Hematopoietic multipotent progenitor cell treated with erythropoietin and hydrocortisone succinate and interleukin-3 and kit ligand, for 15 days (in vitro differentiated cells): ENCODE data around the gene MAX.

Source experiments
- DNase-seq: peaks from one replicate; pipeline ENCODE4 v3.0.0-alpha.2; 2015; ENCODE audit warnings: low spot score

MAX gene, protein sequence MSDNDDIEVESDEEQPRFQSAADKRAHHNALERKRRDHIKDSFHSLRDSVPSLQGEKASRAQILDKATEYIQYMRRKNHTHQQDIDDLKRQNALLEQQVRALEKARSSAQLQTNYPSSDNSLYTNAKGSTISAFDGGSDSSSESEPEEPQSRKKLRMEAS

DNA sequence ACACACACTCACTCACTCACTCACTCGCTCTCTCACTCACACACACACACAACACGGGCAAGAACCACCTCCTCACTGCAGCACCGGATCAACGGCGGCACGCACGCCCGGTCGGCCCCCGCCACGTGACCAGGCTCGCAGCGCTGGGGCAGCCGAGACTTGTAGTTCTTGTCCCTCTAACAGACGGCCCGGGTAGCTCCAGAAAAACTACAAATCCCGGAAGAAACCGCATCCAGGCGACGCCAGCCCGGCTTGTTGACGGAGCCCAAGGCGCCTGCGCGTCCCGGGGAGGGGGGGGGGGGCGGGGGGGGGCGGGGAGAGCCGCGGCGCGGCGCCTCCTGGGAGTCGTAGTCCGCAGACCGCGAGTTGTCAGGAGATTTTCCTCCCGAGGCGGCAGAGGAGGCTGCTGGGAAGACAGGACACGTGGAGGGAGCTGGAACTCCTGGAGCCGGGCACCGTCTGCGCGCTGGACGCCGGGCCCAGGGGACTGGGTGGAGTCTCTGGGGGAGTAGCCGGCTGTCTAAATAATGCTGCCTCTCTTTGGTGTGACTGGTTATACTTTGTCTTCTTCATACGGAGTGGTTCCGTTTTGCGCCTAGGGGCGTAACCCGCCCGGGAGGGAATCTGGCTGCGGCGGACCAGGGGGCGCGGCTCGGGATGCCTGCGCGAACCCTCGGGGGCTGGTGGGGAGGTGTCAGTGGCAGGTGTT is at the start of gene MAX:
TSS of gene MAX (minus strand) at position 77 of the 709 bp plus-strand sequence. CDS start 178 bp downstream, outside the sequence.
- peak; percentile 97 for DNase-seq

DNA sequence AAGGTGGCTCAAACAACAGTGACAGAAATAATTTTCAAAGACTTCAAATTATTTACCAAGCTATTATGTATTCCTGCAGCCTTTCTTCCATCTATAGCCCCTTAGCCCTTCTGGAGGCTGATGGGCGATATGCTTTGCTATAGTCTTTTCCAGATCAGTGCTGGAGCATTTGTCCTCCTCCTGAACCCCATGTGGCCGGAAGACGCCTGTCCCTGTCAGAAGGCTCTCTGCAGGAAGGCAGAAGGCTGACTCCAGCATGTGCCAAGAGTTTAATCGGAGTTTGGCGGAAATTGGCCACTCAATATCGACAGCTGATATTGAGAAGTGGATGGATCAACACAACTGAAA is 49.3 kb upstream of the MAX start:
- DNase-seq, result no peak

DNA sequence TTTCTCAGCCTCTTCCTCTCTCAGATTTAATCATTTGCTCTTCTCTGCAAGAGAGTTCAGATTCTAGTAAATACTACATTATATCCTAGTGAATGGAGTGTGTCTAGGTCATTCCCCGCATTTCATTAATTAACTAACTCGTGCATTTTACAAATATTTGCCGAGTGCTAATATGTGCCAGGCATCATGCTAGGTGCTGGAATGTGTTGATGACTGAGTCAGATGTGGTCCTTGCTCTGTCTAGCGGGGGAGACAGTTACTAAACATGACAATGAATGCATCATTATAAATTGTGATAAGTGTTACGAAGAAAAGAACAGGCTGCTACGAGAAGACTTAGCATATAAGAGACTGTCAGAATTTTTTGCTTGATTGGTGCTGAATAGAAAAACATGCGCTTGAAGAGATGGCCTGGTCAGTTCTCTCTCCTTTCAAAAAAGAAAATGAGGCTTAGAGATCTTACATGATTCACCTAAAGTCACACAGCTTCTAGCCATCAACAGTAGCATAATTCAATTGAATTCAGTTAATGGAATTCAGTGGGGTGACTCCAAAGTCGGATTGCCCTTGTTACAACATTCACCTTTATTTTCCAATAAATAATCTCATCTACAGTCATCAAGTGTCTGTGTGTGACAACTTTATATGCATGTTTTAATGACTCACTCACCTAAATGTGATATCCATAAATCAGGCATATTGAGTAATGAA is 48.7 kb upstream of the MAX start:
- no peak for DNase-seq

DNA sequence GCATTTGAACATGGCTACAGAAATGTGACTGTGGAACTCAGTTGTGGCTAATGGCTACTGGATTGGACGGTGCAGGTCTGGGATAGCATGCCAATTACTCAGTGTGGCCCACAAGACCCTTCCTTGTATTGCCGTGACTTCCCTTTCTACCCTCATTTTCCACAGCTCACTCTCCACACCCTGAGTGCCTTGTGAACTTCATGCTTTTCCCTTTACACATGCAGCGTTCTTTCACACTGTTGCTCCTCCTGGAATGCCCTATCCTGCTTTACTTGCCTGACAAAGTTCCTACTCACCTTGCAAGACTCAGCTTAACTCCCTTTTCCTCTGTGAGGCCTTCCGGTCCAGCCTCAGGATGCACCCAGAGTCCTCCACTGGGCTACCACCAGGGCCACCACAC is 46.8 kb upstream of the MAX start:
- DNase-seq, result no peak

- no peak for DNase-seq
Measured at GRCh38 chr14:65144170-65144569, 41.9 kb upstream of the MAX start.

- no peak for DNase-seq
Measured at GRCh38 chr14:65142914-65143625, 40.8 kb upstream of the MAX start.

GRCh38 chr14:65142429-65142828 is 40.1 kb upstream of the MAX start:
- DNase-seq, result no peak

DNA sequence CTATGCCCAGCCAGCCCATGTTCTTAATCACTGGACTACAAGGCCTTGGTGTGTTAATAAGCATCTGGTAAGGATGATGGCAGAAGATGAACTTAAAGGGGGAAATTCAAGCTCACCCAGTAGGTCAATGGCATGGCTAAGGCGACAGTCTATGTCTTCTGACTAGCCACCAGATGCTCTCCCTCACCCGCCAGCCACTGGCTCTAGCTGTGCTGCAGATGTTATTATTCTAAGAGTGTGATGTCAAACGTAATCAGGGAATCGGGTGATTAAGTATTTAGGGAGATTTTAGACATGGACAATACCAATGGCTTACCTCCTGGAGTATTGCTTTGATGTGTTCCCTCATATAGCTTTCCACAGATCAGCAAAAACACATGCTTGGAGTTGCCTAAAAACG is 39.2 kb upstream of the MAX start:
- DNase-seq, result no peak

DNA sequence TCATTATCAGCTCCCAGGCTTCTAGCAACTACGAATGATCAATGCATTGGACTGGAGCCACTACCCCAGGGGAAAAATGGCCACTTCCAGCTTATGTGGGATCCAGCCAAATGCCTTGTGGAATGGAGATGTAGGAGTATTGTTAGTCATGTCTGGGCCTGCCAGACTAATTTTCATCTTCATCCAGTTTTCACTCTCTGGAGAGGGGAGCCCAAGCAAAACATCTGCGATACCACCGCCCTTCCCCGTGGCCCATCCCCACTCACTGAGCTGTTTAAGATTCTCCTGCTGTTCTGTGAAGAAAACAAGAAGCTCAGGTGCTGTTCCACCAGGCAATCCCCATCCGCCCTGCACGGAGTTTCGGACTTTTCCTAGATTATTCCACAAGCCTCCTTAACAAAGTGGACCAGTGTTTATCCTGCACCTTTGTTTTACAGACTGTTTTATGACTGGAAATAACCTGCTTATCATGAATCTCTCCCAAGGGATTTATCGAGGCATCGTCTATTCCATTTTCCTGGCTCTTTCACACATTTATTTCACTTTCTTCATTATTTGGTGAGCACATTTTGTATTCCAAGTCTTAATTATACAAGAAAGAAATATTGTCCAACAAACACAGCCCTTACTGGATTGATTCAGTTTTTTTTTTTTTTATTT is 35.5 kb upstream of the MAX start:
- no peak for DNase-seq

DNA sequence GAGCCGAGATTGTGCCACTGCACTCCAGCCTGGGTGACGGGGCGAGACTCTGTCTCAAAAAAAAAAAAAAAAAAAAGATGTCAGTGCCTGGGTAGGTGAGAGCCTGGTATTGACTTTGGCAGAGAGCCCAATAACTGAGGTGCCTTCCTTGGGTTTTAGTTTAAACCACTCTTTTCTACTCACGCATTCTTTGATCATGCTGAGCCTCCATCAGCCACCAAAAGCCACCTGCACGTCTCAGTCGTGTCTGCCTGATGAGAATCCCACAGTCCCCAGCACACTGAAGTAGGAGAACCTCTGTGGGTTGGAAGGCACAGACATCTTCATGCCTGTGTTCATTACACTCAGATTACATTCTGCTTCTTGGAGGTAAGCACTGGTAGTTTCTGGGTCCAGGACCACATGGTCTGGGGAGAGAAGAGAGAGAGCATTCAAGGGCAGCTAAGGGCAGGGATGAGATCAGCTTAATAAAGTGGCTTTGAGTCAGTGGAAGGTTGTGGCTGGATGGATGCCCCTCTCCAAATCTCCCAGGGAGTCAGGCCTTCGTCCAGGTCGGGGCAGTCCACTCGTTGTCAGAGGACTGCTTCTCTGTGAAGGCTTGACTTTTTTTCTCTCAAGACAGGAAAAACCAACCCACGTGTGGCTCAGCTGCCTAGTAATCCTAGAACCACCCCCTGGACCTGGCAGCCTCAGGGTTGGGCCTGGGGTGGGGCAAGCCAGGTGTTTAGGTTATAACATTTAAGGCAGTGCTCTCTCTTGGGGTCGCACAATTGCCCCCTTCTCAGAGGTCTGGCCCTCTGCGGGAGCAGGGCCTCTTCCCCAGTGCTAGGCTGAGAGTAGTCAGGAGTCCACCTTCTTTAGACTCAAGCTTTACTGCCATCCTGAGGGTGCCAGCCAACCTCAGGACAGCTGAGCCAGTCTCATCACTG is 32.6 kb upstream of the MAX start:
- no peak for DNase-seq

GRCh38 chr14:65132855-65133254 is 30.5 kb upstream of the MAX start:
- no peak for DNase-seq

DNA sequence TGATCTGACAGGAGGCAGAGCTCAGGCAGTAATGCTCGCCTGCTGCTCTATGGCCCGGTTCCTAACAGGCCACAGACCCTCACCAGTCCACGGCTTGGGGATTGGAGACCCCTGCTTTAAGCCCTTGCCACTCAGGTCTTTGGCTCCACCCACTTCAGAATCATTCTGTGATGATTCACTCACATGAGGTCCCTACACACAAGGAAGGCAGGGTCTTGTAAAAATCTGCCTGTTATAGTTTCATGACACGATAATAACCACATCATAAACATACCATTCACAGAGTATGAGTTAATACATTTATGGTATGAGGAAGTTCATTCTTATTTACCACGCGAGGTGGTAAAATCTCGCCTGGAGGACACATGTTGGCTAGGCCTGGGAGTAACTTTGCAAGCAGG is 29.0 kb upstream of the MAX start:
- DNase-seq, result no peak

DNA sequence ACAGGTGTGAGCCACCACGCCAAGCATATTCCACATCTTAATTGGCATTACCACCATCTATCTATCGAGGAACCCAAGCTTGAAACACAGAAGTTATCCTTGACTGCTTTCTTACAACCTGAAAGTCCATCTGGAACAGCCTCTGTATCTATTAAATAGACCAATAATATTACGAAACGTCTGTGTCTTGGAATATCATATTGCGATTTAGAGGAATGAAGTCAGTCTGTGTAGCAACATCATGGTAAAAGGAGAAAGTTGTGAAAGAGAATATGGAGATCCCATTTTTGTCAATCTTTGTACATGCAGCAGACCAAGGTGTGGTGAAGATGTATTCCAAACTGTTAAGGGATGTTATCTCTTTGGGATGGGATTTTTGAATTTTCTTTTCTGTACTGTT is 25.8 kb upstream of the MAX start:
- no peak for DNase-seq

DNA sequence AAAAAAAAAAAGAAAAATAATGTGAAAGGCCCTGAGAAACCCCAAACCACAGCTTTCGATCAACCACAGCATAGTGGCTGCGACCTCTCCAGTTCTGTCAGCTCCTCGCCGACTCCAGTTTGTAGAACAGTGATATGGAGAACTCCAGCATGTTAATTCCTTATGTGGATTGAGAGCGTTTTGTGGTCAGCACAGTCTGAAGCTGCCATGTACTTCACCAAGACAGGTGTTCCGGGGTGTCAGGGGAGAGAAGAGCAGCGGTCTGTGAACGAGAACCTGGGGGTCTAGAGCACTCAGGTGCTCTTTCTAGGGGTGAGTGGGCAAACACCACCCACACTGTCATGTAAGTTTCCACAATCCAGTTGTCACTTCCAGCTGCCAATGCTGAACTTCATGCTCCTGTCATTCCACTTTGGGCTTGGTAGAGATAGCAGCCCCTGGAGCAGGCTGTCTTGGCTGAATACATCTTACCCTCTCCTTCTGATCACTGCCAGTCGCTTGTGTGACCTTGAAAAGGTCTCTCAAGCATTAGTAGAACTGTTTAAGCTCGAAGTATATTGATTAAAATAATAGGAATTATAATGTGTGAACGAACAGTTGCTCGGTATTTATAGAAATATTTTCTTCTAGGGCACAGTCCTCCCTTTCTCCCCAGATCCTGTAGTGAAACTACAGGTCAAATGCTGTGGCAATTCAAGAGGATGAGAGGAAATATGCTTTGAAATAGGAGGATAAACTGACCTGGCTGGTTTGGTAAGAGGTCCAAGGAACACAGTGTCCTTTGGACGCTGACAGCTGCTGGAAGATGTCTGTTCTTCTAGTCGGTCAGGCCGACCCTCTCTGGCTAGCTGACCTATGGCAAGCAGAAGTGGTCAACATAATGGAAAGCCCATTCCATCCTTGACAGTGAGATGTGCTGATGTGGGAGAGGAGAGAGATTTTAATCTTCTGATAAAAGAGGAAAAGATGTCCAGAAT is 15.7 kb upstream of the MAX start:
- no peak for DNase-seq

DNA sequence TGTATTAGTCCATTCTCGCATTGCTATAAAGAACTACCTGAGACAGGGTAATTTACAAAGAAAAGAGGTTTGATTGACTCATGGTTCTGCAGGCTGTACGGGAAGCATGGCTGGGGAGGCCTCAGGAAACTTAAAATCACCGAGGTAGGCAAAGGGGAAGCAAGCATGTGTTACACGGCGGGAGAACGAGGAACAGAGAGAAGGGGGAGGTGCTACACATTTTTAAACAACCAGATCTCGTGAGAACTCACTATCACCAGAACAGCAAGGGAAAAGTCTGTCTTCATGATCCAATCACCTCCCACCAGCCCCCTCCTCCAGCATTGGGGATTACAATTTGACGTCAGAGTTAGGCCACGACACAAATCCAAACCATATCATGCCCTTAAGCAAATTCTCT is 13.3 kb upstream of the MAX start:
- DNase-seq, result no peak

DNA sequence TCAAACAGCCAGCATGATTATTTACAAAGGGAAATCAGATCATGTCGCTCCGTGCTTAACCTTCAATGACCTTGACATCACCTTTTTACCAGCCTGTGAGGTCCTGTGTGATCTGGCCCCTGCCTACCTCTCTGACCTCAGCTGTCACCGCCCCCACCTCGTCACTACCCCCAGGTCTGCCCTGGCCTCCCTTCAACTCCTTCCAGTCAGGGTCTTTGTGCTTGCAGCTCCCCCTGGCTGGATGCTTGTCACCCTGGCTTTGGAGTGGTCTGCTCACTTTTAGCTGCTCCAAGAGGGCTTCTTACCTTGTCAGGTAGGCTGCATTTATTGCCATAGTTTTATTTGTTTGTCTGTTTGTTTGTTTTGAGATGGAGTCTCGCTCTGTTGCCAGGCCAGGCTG is 8.2 kb upstream of the MAX start:
- no peak for DNase-seq

DNA sequence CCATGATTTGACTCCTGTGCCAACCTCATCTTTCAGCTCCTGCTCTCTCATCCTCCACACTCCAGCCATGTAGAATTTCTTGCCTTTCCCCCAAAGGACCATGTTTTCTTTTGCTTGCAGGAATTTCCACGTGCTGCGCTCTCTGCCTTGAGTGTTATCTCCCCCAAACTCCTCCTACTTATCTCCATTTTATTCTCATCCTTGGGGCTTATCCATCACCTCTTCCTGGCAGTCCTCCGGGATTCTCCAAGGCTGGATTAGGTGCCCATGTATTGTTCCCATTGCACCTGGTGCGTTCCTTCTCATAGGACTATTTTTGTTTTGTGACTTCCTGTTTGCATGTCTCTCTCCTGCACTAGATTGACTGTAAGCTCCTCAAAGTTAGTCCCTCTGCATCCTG is 7.0 kb upstream of the MAX start:
- DNase-seq, result no peak

DNA sequence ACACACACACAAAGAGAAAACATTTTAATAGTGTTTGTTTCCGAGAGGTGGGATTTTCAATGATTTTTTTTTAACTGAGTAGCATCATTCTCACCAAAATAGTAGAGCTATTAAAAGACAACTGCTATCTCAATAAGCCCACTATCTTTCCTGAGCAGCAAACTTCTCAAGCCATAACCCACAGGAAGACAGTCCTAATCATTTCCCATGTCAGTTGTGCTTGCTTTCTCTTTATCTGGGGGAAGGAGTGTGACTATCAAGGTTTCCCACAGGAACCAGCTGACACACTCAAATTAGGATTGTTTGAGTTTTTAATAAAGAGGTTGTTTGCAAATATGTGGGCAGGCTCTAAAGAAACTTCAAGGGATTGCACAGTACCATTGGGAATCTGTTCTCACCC is 4.9 kb upstream of the MAX start:
- DNase-seq, result no peak

GRCh38 chr14:65106736-65107135 is 4.4 kb upstream of the MAX start:
- DNase-seq, result no peak

DNA sequence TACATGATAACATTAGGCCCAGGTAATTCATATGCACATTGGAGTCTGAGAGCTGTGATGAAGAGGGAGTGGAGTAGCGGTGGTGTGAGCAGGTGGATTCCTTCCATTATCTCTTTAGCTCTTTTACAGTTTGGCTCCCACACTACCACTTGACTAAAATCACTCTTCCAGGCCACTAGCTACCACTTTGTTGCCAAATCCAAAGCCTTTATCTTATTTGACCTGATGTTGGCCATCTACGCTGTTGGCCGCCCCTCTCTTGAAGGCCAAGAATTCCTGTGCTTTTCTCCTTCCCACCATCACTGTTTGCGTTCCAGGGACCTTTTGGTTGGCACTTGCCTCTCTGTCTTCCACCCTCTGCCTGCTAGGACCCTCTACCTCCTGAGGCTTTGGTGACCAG is 4.0 kb upstream of the MAX start:
- no peak for DNase-seq
